Measurements from ENCODE around the gene PDK2.

Gene PDK2

DNA sequence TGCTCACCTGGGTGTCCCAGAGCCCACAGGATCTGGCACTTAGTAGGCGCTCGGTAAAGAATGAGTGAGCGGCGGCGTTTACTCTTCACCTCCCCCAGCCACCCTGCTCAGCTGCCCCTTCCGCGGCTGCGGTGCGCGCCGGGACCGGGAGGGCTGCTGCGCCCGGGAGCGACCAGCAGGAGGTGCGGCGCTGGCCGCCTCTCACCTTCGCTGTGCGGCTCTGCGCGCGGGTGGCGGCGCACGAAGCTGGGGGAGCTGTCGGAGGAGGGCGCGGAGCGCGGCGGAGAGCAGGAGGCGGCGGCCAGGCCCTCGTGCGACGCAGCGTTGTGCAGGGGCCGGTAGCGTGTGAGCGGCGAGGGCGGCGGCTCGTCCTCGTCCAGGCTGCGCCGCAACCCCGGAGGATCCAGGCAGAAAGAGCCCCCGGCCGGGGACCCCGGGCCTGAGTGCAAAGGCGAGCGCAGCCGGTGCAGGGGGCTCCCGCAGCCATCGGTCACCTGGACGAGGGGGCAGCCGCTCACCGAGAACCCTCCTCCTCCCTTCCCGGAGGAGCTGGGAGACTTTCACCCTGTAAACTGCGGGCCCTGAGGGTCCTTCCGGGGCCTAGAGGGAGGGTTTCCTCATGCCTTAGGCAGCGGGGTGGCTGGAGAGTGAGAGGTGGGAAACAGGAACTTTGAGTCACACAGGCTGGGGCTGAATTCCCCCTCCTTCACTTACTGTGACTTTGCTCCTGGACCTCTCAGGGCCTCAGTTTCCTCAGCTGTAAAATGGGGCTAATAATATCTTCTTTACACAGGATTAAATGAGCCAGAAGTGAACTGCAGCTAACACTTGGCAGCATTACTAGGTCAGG lies 22.3 kb downstream of the PDK2 start:
- DNase-seq = peak; percentile 81

DNA sequence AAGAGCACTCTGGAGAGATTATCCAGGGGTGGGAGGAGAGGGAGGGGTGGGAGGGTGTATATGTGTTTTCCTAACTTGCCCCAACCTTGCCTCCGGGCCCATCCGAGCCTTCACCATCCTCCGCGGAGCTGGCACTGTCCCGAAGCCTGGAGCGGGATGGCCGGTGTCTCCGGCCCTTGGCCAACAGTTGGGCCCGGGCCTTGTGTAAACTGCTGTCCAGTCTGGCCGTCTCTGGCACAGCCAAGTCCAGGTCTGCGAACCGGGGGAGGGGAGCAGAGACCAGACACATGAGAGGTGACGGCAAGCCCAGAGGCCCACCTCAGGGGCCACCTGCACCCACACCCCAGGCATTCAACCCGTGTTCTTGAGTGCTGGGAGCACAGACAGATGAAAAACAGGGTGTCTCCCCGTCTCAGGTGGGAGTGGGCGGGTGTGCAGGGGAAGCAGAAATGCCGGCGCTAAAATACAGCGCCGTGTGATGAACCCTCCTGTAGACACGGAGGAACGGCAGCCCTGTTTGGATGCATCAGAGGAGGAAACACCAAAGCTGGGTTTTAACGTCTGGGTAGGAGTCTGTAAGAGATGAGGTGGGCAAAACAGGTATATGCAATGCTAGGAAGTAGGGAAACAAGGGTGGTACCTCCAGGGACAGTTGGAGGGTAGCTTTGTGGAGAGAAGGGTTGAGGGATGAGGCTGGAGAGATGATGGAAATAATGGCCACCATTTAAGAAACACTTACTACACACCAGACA lies 23.1 kb downstream of the PDK2 start:
- no peak for DNase-seq

DNA sequence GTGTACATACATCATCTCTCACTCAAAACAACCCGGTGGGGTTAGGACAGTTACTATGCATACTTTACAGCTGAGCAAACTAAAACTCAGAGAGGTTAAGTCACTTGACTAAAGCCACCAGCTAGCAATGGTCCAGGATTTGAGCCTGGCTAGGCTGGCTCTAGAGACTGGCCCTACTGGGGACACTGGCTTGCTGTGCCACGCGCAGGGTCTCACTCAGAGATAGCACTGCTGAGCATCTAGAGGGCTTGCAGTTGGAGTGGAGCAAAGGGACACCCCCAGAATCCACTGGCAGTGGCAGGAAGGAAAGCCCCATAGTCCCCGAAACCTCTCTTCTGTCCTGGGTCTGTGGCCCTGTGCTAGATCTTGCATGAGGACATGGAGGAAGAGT lies 23.7 kb downstream of the PDK2 start:
- DNase-seq = no peak

DNA sequence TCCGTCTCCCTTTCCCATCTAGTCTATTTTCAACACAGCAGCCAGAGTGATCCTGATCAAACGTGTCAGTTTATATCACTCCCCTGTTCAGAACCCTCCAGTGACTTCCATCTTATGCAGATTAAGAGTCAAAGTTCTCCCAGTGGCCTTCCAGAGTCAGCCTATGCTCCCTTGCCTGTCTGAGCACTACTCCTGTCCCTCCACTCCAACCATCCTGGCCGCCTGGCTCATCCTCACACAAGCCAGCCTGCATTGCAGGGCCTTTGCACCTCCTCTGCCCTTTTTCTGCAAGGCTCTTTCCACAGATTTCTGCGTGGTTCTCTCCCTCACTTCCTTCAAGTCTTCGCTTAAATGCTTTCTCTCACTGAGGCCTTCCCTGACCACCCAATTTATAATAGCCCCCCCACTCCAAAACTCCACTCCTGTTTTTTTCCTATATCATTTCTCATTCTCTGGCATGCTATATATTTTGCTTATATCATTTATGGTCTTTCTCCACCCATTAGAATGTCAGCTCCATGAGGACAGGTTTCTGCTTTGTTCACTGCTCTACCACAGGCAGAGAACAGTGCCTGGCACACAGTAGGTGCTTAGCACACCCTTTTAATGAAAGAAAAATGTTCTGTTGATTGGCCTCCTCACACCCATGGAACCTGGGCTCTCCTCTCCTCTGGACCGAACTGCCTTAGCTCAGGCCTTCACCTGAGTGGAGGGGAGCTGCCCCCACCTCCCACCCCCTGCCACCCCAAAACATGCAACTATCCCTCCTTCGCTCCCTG lies 25.5 kb downstream of the PDK2 start:
- no peak for DNase-seq

DNA sequence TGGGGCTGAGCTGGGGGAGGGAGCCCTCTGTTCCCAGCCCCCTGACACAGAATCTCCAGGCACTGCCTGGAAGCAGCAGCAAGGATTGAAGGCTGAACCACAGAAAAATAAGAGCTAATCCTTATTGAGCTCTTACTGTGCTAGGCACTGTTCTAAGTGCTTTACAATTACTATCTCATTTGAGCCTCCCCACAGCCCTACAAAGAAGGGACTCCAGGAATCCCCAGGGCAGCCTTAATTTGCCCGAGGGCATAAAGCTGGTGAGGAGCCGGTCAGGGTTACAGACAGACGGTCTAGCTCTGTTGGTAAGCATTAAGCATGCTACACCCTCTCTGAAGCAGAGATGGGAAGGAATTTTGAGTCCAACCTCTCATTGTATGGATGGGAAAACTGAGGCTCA lies 27.8 kb downstream of the PDK2 start:
- DNase-seq = no peak

DNA sequence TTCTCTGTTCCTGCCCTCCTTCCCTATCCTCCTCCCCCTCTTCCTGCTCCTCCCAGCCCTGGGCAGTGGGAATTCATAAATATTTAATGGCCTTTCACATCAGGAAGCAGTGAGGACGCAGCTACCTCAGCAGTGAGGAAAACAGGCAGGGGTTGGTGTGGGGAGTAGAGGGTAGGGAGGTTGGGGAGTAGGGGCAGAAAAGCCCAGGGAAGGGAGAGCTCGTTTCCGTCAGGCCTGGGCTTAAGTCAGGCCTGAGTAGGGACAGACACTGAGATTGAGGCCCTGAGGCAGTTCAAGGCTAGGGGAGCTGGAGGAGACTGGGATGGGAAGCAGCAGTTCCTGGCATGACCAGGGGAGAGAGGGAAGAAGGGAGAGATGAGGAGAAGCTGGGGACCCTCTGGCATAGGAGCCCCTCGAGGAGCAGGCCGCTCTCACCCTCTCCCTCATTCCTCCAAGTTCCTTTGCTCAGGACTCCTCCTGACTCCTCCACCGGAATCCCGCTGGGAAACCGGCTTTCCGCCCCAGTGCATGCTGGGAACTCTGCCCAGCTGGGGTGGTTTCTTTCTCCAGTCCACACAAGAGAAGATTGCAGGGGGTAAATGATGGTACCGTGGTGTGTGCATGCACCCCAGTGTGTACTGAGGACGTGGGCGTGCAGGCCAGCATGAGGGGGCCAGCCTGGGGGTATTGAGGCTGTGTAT lies 28.6 kb downstream of the PDK2 start:
- peak; percentile 57 for DNase-seq

DNA sequence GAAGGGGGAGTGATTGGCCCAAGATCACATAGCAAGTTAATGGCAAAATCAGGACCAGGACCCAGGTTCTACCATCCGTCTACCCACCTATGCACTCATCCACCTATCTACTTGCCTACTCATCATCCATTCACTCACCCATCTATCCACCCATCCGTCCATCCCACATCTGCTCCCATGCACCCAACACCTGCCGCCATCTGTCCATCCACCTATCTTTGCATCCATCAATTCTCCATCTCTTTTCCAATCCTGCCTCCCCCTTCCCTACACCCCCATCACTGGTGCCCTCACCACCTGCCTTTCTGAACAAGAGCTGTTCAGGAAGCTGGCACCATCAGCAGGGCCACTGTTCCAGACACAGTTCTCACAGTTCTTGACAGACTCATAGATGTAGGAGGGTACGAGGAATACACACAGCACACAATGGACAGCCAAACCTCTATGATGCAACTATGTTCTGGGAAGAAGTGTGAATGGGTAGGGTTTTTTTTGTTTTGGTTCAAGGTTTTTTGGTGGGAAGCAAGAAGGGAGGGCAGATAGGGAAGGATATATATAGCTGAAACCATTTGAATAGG lies 30.4 kb downstream of the PDK2 start:
- DNase-seq = no peak

DNA sequence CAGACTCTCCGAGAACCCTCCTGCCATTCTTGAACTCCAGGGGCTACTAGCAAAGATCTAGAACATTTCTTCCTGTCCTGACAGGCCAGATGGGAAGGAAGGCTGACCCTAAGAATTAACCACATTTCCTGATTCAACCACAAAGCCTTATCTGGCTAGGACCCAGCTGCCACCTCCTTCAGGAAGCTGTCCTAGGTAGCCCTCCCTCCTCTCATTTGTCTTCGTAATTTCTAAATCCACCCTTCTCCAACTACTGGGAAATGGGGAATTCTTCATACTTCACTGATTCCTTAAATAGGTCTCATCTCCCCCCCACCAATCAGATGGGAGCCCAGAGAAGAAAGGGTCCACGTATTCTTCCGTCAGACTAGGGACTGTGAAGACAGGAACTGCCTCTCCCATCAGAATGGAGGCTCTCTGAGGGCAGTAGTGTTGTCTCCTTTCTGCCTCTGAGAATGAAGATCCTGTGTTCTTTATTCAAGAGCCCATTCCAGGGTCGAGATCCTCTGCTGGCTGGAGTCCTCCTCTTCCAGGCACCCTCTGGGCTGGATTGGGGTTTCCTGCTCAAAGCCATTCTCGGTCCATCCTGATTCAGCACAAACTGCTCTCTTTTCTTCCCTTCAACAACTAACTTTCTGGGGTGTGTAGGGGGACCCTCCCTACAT lies 32.7 kb downstream of the PDK2 start:
- DNase-seq = peak; percentile 35

DNA sequence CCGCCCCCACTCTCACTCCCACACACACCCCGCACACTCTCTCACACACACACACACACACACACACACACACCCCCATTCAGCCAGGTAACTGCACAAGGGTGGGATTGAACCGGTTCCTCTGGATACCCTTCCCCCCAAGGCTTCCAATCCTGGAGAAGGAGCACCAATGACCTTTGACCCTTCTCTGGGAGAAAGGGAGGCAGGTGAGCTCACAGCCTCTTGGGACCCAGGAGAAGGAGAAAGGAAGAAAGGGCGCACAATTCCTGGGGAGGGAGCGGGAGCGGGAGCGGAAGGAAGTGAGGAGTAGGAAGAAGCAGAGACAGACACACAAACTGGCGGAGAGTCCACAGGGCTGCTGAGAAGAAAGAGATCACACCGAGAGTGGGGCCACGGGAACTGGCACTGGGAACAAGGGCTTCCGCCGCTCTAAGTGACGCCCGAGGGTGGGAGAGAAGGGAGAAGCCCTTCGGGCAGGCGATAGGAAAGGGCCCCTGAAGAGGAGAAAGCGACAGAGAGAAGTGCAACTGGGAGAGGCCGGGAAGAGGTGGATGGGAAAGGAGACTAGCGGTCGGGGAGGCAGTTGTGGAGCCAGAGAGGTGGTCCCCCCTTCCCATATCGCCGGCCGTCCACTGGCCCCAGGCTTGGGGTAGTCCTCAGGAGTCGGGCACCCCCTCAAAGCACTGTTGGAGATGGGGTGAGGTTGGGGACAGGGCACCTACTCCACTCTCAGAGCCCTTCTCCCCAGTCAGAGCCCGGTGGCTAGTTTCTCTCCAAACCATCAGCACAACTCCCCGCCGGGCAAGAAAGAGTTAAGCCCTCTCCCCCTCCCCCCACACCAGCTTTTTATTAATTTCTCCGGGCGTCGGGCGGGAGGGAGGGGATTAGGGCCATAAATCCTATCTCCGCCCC lies 33.5 kb downstream of the PDK2 start:
- DNase-seq = peak; percentile 86

DNA sequence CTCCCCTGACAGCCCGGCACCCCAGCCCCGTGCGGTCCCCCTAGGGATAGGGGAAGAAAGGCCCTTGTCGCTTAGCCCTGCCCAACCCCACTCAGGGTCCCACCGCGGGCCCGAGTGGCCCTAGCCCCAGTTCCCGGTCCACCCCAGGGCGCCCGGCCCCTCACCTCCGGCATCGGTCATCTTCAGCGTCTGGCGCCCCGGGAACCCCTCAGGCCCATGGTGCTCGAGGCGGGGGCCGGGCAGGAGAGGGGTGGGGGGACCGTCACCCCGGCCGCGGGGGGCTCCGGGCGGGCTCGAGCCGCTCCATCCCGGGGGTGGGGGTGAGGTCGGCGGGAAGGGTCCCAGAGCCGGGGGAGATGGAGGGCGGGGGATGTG lies 34.2 kb downstream of the PDK2 start:
- no peak for DNase-seq

DNA sequence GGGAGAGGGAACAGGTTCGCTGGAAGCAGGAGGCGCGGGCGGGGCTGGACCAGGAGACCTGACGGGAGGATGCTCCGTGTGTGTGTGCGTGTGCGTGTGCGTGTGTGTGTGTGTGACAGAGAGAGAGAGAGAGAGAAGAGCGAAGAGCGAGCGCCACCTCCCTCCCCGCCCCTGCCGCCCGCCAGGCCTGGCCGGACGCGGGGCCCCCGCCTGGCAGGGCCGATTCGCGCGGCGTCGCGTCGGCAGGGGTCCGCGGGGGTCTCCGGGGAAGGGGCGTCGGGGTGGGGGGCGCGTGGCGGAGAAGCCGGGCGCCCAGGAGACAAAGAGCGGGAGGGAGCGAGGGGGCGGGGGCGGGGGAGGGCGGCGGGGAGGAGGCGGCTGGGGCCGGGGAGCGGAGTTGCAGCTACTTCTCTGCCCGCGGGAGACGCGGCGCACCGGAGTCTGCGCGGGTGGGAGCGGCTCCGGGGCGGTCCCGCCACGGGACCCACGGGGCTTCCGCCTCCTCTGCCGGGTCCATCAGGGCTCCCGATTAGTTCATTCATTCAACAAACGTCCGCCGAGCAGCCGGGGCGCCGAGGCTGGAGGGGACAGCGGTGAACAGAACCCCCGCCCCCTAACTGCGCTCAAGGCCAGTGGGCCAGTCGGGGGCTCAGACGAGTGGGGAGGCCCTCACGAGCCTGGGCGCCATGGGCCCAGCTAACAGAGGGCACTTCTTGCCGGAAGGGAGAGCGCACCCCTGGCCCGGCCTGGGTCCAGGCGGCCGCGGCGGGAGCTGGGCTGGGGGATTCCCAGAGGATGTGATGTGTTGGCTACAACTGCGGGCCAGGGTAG lies 34.8 kb downstream of the PDK2 start, which contains the start of gene SAMD14:
SAMD14 (minus strand) TSS at position 433 of the 831 bp plus-strand sequence. CDS start 5,201 bp downstream, outside the sequence.
- peak; percentile 76 for DNase-seq

DNA sequence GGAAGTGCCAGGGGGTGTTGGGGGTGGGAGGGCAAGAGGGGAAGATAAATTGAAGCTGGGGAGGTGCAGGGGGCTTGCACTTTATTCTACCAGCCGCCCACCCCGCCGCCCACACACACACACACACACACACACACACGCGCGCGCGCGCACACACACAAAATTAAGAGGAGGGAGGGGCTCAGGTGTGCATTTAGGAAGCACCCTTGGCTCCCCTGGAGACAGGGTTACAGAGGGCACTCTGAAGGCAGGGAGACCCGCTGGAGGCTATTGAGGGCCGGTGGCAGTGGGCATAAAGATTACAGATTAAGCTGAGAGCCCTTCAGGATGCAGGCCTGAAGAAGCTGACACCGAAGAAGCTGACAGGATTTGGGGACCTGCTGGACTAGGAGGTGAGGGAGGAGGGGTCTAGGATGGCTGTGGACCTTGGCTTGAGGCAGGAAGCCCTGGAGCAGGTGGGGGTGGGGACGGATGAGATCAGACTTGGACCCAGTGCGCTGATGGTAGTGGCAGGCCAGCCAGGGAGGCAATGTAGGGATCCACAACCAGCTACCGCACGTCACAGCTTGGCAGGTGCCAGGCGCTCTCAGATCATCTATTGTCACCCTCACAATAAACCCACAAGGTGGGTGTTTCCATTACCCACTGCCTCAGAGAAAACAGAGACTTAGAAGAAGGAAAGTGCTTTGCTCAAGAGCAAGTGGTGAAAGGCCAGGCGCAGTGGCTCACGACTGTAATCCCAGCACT lies 35.6 kb downstream of the PDK2 start:
- no peak for DNase-seq

DNA sequence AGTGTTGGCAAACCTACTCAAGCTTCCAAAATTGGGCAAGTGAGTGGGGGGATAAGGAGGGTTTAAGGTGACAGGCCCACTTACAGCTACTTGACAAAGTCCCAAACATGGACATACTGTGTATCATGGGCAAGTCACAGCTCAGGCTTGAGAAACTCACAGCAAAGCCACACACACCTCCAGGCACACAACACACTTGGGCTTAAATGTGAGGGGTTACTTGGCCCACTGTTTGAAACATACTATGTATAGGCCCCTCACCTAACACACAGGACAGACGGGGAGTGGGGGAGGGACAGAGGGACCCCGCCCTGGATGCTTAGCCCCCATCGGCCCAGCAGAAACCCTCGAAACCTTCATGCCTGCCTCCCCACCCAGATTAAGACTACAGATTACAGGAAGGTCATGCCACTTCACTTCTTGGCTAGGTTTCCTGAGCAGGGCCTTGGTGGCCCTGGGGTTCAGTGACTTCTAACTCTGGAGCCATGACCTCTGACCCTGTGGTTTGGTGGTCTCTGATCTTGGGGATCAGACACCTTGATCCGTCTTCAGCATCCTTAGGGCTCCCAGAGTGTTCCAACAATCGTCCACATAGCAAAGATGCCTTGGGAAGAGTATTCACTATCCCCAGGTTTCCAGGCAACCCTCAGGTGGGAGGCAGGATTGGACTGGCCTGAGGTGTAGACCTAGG lies 37.1 kb downstream of the PDK2 start:
- no peak for DNase-seq

DNA sequence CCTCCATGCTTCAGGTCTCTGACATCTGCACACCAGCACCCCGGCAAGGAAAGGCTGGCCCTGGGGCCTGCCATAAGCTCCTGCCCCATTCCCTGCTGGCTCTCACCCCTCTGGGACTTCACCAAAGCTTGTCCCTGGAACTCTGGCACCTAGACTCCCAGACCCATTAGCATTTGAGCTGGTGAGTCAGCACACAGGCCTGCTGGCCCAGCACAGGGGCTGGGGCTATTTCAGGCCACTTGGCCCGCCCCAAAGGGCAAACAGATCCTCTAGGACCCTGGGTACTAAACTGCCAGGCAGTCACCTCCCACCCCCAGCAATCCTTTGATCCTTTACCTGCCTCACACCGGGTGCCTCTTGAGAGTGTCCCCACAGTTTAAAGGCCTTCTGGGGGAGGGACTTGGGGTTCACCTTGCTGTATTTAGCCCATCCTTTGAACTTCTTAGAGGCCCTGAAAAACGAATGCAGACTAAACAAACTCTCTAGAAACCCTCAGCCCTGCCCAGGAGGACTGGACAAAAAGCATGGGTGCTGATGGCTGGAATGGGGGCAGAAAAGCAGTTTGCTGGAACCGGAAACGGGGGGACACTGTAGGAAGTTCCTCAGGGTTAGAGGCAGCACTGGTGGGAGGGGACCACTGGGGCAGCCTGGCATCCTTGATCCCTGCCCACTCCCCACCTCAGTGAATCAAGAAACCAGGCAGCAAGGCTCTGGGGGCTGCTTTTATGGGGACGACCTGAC lies 38.0 kb downstream of the PDK2 start:
- no peak for DNase-seq

DNA sequence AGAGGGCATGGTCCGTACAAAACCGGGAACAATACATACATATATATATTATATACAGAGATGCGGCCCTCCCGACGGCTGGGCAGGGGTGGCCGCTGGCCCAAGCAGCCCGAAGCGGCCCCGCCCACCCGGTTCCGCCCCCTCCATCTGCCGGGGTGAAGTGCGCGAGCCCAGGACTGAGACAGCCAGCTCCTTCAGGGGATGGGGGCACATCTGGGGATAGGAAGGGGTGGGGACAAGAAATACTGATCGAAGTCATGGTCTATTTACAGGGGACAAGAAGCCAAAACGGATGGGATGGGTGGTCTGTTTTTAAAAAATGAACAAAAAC lies 38.6 kb downstream of the PDK2 start:
- DNase-seq = no peak

DNA sequence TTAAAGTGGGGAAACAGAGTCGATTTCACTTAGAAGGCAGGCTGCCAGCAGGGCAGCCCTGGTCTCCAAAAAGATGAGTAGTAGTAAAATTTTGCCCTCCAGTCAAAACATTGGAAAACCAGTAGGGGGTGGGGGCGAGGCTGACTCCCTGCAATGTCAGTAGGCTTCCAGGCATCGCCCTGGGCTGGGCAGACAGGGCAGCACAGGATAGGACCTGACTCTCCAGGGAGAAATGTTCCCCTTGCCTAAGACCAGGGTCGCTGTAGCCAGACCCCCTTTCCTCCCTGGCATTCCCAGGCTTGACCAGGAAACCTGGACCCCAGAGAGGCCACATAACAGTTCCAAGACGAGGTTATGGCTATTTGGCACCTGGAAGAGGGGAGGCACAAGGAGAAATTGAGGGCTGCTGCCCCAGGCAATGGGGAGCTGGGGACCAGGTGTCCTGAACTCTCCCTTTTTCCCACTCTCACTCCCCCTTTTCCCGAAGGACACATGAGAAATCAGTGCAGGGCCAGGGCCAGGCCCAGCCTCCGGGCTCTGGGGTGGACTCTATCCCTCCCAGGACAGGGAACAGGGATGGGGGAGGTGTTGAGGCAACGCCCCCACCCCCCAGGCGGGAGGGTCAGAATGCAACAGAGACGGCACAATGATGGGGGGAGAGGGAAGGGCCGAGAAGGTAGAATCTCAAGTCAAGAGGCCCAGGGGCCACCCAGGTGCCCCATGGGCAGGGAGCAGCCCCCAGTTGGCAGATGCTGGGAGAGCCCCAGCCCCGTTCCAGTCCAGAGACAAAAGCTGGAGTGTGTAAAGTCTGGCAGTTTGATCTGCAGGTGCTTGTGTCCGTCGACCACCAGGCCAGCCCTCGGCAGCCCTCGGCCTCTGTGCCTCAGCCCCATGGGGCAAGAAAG lies 39.3 kb downstream of the PDK2 start:
- DNase-seq = no peak
